Measurements from ENCODE around the gene USP3. TPM values are rescaled to one million over a fixed set of nuclear protein-coding genes. Genes with fewer than 3 reads are reported as not detected.

The USP3 gene
- total RNA-seq, 2 donors from 2014 or later: 57.6 to 74.2 TPM

DNA sequence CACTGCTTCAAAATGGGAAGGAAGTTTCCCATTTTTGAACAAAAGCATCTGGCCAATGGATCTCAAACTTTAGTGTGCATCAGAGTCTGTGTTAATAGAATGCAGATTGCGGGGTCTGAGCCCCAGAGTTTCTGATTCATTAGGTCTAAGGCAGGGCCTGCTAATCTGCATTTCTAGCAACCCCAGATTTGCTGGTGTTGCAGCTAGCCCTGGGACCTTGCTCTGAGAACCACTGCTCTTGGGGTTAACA, 30.7 kb upstream of the USP3 start:
- Histone ChIP-seq H3K9ac (ENCODE audit: low read depth in 2 of 2, low read length in 2 of 2) (peak overlapping the region in 1 of 2 donors; percentile 49), H3K27ac (peak overlapping the region; percentile 76), H3K4me1 (peaks cover 12% of the 10 kb centered on the region), H3K27me3 (no peaks in the 10 kb centered on the region), H3K4me3 (no peak overlapping the region), H3K36me3 (no peaks in the 10 kb centered on the region), H3K9me3 (no peaks in the 10 kb centered on the region)
- TF ChIP-seq, protein P1, sequence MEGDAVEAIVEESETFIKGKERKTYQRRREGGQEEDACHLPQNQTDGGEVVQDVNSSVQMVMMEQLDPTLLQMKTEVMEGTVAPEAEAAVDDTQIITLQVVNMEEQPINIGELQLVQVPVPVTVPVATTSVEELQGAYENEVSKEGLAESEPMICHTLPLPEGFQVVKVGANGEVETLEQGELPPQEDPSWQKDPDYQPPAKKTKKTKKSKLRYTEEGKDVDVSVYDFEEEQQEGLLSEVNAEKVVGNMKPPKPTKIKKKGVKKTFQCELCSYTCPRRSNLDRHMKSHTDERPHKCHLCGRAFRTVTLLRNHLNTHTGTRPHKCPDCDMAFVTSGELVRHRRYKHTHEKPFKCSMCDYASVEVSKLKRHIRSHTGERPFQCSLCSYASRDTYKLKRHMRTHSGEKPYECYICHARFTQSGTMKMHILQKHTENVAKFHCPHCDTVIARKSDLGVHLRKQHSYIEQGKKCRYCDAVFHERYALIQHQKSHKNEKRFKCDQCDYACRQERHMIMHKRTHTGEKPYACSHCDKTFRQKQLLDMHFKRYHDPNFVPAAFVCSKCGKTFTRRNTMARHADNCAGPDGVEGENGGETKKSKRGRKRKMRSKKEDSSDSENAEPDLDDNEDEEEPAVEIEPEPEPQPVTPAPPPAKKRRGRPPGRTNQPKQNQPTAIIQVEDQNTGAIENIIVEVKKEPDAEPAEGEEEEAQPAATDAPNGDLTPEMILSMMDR (IDR thresholded peaks at IDR 0.05): no peak
- no peak for DNase-seq
- intact Hi-C loops (cut with DNase I): no loop called here

DNA sequence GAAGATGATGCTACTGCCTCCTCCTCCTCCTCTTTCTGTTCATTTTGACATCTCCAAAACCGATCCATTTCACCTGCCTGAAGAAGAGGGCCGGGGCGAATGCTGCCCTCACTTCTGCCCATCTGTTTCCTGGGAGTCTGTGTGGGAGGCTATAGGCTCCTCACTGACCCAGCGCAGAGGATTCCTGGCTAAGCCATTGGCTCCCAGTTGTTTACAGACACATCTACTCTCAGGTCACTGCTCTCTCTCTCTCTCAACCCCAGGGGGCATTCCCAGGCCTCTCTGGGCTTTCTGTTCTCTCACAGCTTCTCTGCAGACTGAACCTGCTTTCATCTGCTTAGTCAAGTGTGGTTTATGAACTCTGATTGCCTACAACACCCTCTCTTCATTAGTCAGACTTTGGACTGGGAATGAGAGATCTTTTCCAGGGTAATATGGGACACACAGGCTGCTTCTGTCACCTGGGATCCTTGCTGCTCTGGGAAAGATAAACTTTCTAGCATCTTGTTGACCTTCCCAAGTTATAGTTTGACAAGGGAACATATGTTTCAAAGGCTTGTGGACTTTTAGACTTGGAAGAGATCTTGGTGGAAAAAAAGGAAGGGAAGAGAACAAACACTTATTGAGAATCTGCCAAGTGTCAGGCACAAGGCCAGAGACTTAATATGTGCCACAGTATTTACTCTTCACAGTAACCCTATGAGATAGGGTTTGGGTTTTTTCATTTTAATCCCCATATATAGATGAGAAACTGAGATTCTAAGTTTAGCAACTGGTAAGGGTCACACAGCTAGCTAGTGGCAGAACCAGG, 30.2 kb upstream of the USP3 start:
- TF ChIP-seq, protein P1 (IDR thresholded peaks at IDR 0.05): no peak
- H3K9me3 ChIP-seq: no peaks in the 10 kb centered on the region
- H3K27ac ChIP-seq: peak overlapping the region; percentile 76
- H3K27me3 ChIP-seq: no peaks in the 10 kb centered on the region
- intact Hi-C loops (cut with DNase I): no loop called here
- peak overlapping the region in 1 of 2 donors; percentile 66 for H3K9ac ChIP-seq (ENCODE audit: low read depth in 2 of 2, low read length in 2 of 2)
- H3K36me3 ChIP-seq: no peaks in the 10 kb centered on the region
- H3K4me1 ChIP-seq: peaks cover 12% of the 10 kb centered on the region
- peak; percentile 73 for DNase-seq
- H3K4me3 ChIP-seq: no peak overlapping the region

DNA sequence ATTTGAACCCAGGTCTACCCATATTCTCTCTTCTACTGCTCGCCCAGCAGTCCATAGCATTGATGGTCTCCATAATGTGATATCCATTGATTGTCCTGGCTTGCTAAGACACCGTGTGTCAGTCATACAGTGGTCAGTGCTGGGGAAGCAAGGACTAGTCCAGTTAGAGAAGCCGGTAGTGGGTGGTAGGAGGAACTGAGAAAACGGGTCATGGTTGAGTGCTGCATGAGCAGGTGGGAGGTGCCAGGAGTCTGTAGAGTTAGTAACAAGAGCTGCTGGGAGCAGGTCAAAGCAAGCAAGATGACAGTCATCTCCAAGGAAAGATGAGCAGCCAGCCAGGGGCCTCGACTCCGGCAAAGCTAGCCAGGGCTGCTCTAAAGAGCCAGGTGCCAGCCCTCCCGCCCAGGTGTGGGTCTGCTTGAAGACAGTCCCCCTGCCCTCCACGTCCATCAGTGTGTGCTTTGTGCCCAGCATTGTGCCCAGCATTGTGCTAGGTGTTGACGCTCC, 29.5 kb upstream of the USP3 start:
- no peaks in the 10 kb centered on the region for H3K27me3 ChIP-seq
- peak overlapping the region; percentile 52 to 66 for H3K9ac ChIP-seq (ENCODE audit: low read depth in 2 of 2, low read length in 2 of 2)
- intact Hi-C loops (cut with DNase I): no loop called here
- peak overlapping the region; percentile 76 for H3K27ac ChIP-seq
- peaks cover 12% of the 10 kb centered on the region for H3K4me1 ChIP-seq
- no peaks in the 10 kb centered on the region for H3K36me3 ChIP-seq
- TF ChIP-seq, protein P1 (IDR thresholded peaks at IDR 0.05): no peak
- no peaks in the 10 kb centered on the region for H3K9me3 ChIP-seq
- peak; percentile 59 for DNase-seq
- no peak overlapping the region for H3K4me3 ChIP-seq

DNA sequence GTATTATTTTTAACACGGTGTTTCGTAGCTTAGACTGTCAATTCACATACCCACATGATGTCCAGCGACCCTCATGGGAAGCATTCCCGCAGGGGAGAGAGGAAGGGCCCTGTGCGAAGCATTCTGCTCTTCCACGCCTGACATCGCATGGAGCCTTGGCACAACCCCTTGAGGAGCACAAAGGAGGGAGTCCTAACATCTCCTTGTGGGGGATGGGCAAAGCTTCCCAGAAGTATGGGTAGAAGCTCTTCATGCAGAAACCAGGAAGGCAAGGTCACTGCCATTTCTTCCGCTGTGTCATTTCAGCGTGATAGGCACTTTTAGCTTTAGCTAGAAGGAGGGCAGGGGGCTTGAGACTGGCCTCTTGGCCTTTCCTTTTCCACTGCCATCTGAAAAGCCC, 28.7 kb upstream of the USP3 start:
- no peak overlapping the region for H3K4me3 ChIP-seq
- H3K9me3 ChIP-seq: no peaks in the 10 kb centered on the region
- H3K27ac ChIP-seq: no peak overlapping the region
- H3K4me1 ChIP-seq: peaks cover 12% of the 10 kb centered on the region
- H3K9ac ChIP-seq (ENCODE audit: low read depth in 2 of 2, low read length in 2 of 2): no peak overlapping the region
- no peaks in the 10 kb centered on the region for H3K36me3 ChIP-seq
- intact Hi-C loops (cut with DNase I): no loop called here
- TF ChIP-seq, protein P1 (IDR thresholded peaks at IDR 0.05): no peak
- H3K27me3 ChIP-seq: no peaks in the 10 kb centered on the region
- DNase-seq: no peak

DNA sequence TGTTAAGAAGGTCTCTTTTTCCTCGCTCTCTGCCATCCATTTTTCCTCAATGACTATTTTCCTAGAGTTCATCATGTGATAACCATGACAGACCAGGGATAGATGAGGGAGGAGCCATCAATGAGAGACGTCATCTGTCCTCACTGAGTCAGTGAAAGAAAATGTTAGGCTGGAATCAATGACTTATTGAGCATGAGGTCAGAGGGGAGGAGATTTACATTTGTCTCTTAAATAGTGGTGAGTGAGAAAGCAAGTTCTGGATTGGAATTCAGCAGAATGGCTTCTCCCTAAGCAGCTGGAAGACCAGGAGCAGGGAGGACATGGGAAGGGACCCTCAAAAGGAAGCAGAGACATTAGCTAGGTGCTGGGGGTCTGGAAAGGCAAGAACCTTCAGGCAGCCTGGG, 28.2 kb upstream of the USP3 start:
- Histone ChIP-seq H3K9ac (ENCODE audit: low read depth in 2 of 2, low read length in 2 of 2) (no peak overlapping the region), H3K4me3 (no peak overlapping the region), H3K4me1 (peaks cover 12% of the 10 kb centered on the region), H3K36me3 (no peaks in the 10 kb centered on the region), H3K27ac (no peak overlapping the region), H3K9me3 (no peaks in the 10 kb centered on the region), H3K27me3 (no peaks in the 10 kb centered on the region)
- no peak for DNase-seq
- TF ChIP-seq, protein P1 (IDR thresholded peaks at IDR 0.05): no peak
- intact Hi-C loops (cut with DNase I): no loop called here
